K562 (cell line): ENCODE results near the gene ZMIZ1. TPM values are rescaled to one million over a fixed set of nuclear protein-coding genes. Genes with fewer than 3 reads are reported as not detected.

ENCODE experiments used
- ARNT ChIP-seq, 2 experiments: fragments of 450-650 bp; IDR thresholded peaks; 2 replicates each; pipeline ENCODE4 v1.6.1; 2016; ENCODE audit warnings: mild to moderate bottlenecking in 1 of 2
- E2F6 ChIP-seq, 2 experiments: IDR thresholded peaks; 2 replicates each; pipeline ENCODE4 v1.6.1; 2011; ENCODE audit warnings: borderline replicate concordance in 1 of 2, control low read depth in 1 of 2, low read depth in 1 of 2, low read length in 1 of 2, mild to moderate bottlenecking in 1 of 2, mixed read lengths in 1 of 2, moderate library complexity in 1 of 2; ENCODE audit not compliant: insufficient read depth in 1 of 2, insufficient read length in 1 of 2, poor library complexity in 1 of 2, severe bottlenecking in 1 of 2; ENCODE audit errors: extremely low read depth in 1 of 2
- ETV1 ChIP-seq: fragments of 450-650 bp; conservative IDR thresholded peaks from 2 replicates; pipeline ENCODE4 v1.6.1; 2016; ENCODE audit warnings: missing genetic modification characterization, control low read depth, low read depth, missing compliant biosample characterization
- EZH2 ChIP-seq: IDR thresholded peaks from 2 replicates; pipeline ENCODE4 v1.6.1; 2012; ENCODE audit warnings: low read depth, mild to moderate bottlenecking, inconsistent platforms, low read length, borderline replicate concordance
- GATA2 ChIP-seq: sonication (generic); formaldehyde crosslinking; IDR thresholded peaks from 2 replicates; pipeline ENCODE4 v1.4.0; 2020; ENCODE audit warnings: mild to moderate bottlenecking, missing genetic modification reagents
- GATAD2A ChIP-seq: fragments of 450-650 bp; IDR thresholded peaks from 2 replicates; pipeline ENCODE4 v1.6.1; 2017
- KDM1A ChIP-seq, 2 experiments: fragments of 450-650 bp; IDR thresholded peaks; 2 replicates each; pipeline ENCODE4 v1.6.1; 2016; ENCODE audit warnings: mild to moderate bottlenecking in 2 of 2
- MBD1 ChIP-seq: fragments of 250-450 bp; sonication (Bioruptor Pico); IDR thresholded peaks from 2 replicates; pipeline ENCODE4 v1.8.0; 2022; ENCODE audit warnings: inconsistent platforms
- NBN ChIP-seq: fragments of 450-650 bp; IDR thresholded peaks from 2 replicates; pipeline ENCODE4 v1.6.1; 2016; ENCODE audit warnings: low read depth, mild to moderate bottlenecking
- PML ChIP-seq: IDR thresholded peaks from 2 replicates; pipeline ENCODE4 v1.6.1; 2012; ENCODE audit warnings: low read length, inconsistent platforms
- POLR2AphosphoS5 ChIP-seq: IDR thresholded peaks from 2 replicates; pipeline ENCODE4 v1.6.1; 2011; ENCODE audit warnings: mild to moderate bottlenecking, low read depth, low read length, moderate library complexity; ENCODE audit not compliant: control insufficient read depth, insufficient read depth
- PREB ChIP-seq: sonication (generic); formaldehyde crosslinking; IDR thresholded peaks from 2 replicates; pipeline ENCODE4 v1.8.1; 2023; ENCODE audit warnings: mild to moderate bottlenecking, missing genetic modification reagents
- PTTG1 ChIP-seq: fragments of 450-650 bp; IDR thresholded peaks from 2 replicates; pipeline ENCODE4 v1.6.1; 2016; ENCODE audit warnings: low read depth, mild to moderate bottlenecking, missing genetic modification characterization, missing compliant biosample characterization
- RBM25 ChIP-seq: fragments of 200-400 bp; formaldehyde crosslinking; IDR thresholded peaks from 2 replicates; pipeline ENCODE4 v1.6.1; 2018; ENCODE audit warnings: low read length, low read depth, moderate library complexity; ENCODE audit not compliant: severe bottlenecking
- TEAD4 ChIP-seq, 2 experiments: sonication (generic) in 1 of 2; formaldehyde crosslinking in 1 of 2; IDR thresholded peaks; 2 replicates each; pipeline versions ENCODE4 v1.6.1 to v1.8.0; 2012 to 2022; ENCODE audit warnings: borderline replicate concordance in 1 of 2, inconsistent platforms in 1 of 2, low read length in 1 of 2, mild to moderate bottlenecking in 1 of 2, missing genetic modification reagents in 1 of 2
- TRIM24 ChIP-seq, 2 experiments: fragments of 450-650 bp; IDR thresholded peaks; 2 replicates each; pipeline ENCODE4 v1.6.1; 2016
- ZEB2 ChIP-seq: fragments of 450-650 bp; IDR thresholded peaks from 2 replicates; pipeline ENCODE4 v1.6.1; 2016
- ZFP91 ChIP-seq: sonication (generic); formaldehyde crosslinking; IDR thresholded peaks from 2 replicates; pipeline ENCODE4 v1.8.0; 2022; ENCODE audit warnings: mild to moderate bottlenecking, missing genetic modification reagents
- ZNF263 ChIP-seq: sonication (generic); formaldehyde crosslinking; IDR thresholded peaks from 2 replicates; pipeline ENCODE4 v1.8.0; 2022; ENCODE audit warnings: mild to moderate bottlenecking, missing genetic modification reagents, borderline replicate concordance
- polyA plus RNA-seq, 8 experiments: library from polyadenylated mRNA; depleted of rRNA in 4 of 8; stranded (reverse) in 5 of 8; unstranded in 3 of 8; fragments of >200 nt; fragmentation: Nextera tagmentation in 2 of 8; fragmentation: Illumina TruSeq in 1 of 8; extraction: Ambion mirVana in 2 of 8; extraction: Trizol in 1 of 8; gene quantifications; 2 replicates each; pipeline versions ENCODE4 v1.2.1 to v1.2.3, GENCODE V29; 2011 to 2014; ENCODE audit warnings: inconsistent platforms in 1 of 8, missing spikeins in 1 of 8
- total RNA-seq, 7 experiments: library from RNA; depleted of rRNA in 6 of 7; stranded (reverse); fragments of >200 nt in 6 of 7; fragmentation: Illumina TruSeq in 2 of 7; extraction: Trizol in 2 of 7; gene quantifications; 2 replicates each; pipeline versions ENCODE4 v1.2.1 to v1.2.3, GENCODE V29; 2011 to 2021; ENCODE audit warnings: low replicate concordance in 1 of 7

Gene ZMIZ1
- total and polyA plus RNA-seq, 9 of the 15 experiments (the other 6 are each of a cell fraction or from before 2014, with no cell fraction given), result 1.0 to 37.3 (median 4.3) TPM

- peak; percentile 62; the same call in 1 of the 2 replicates for TF ChIP-seq ZNF263 (CRISPR knock-in tag)
- TF ChIP-seq PTTG1, result no peak
- peak; percentile 90 for TF ChIP-seq RBM25
- TF ChIP-seq KDM1A (IDR thresholded peaks at IDR 0.05), result peak; percentile 98
- TF ChIP-seq POLR2AphosphoS5, result peak; percentile 34; the same call in 1 of the 2 replicates
- peak; percentile 45; the same call in 1 of the 2 replicates for TF ChIP-seq ETV1
- no peak for TF ChIP-seq PREB (CRISPR knock-in tag)
- no peak for TF ChIP-seq ZFP91 (CRISPR knock-in tag)
- no peak for TF ChIP-seq EZH2
- TF ChIP-seq NBN, result 0 out of 2 replicates have a peak, but pooled peaks have one; percentile 70
- no peak for TF ChIP-seq E2F6 (IDR thresholded peaks at IDR 0.05; ENCODE audit: borderline replicate concordance in 1 of 2, extremely low read depth in 1 of 2, insufficient read depth in 1 of 2, insufficient read length in 1 of 2, low read depth in 1 of 2, low read length in 1 of 2, poor library complexity in 1 of 2, severe bottlenecking in 1 of 2)
- peak; percentile 88 for TF ChIP-seq ZEB2
- TF ChIP-seq ARNT (IDR thresholded peaks at IDR 0.05), result peak; percentile 25 to 86; a peak in 3 of 4 replicates
- TF ChIP-seq GATAD2A, result peak; percentile 85
- TF ChIP-seq MBD1 (CRISPR knock-in tag), result no peak
- peak; percentile 84 for TF ChIP-seq TEAD4 (IDR thresholded peaks at IDR 0.05; ENCODE audit: low read length)
- TF ChIP-seq TEAD4 (CRISPR knock-in tag; IDR thresholded peaks at IDR 0.05; ENCODE audit: borderline replicate concordance), result no peak
- TF ChIP-seq TRIM24 (IDR thresholded peaks at IDR 0.05), result peak; percentile 45 to 67; a peak in 3 of 4 replicates
- TF ChIP-seq GATA2 (CRISPR knock-in tag), result peak; percentile 69
- TF ChIP-seq PML, result peak; percentile 29; the same call in 1 of the 2 replicates
Observed at GRCh38 chr10:79082631-79083596, 14.1 kb downstream of the ZMIZ1 start (continued).
